ENCODE data around the gene CSTB.

The CSTB gene

GRCh38 chr21:43815107-43815613 is 39.1 kb upstream of the CSTB start:
- no peaks in the 10 kb centered on the region for H3K9me2 ChIP-seq (replicated peaks; ENCODE audit: insufficient read depth, low read length)
- no peaks in the 10 kb centered on the region for H3K27me3 ChIP-seq (replicated peaks; ENCODE audit: insufficient read depth, low read length)
- no peak overlapping the region for H3K27ac ChIP-seq (ENCODE audit: low read length)
- peaks cover 8% of the 10 kb centered on the region; the same call in 1 of the 2 replicates for H3F3A ChIP-seq (ENCODE audit: insufficient read depth, low read length)
- no peaks in the 10 kb centered on the region for H3K9me3 ChIP-seq (replicated peaks; ENCODE audit: insufficient read depth, low read length)
- no peak overlapping the region for H2AFZ ChIP-seq (ENCODE audit: low read length)
- H3K4me1 ChIP-seq (ENCODE audit: low read length) = peaks cover 9% of the 10 kb centered on the region
- H3K4me3 ChIP-seq (ENCODE audit: low read length) = no peak overlapping the region
- no peak overlapping the region for H3K9ac ChIP-seq (ENCODE audit: low read length)
- H3K79me2 ChIP-seq (ENCODE audit: low read length) = no peaks in the 10 kb centered on the region
- no peak for TF ChIP-seq EZH2 (optimal IDR thresholded peaks at IDR 0.05; ENCODE audit: low read depth, low read length)
- TF ChIP-seq EZH2phosphoT487 (IDR thresholded peaks at IDR 0.05; ENCODE audit: low read length) = no peak
- TF ChIP-seq CTCF (IDR thresholded peaks at IDR 0.05; ENCODE audit: low read length) = no peak
- H3K36me3 ChIP-seq (replicated peaks; ENCODE audit: insufficient read depth, low read length) = no peaks in the 10 kb centered on the region
- no peaks in the 10 kb centered on the region for H4K20me1 ChIP-seq (ENCODE audit: insufficient read depth, low read length)
- no peak overlapping the region for H3K4me2 ChIP-seq (ENCODE audit: low read depth, low read length)
- DNase-seq = no peak

DNA sequence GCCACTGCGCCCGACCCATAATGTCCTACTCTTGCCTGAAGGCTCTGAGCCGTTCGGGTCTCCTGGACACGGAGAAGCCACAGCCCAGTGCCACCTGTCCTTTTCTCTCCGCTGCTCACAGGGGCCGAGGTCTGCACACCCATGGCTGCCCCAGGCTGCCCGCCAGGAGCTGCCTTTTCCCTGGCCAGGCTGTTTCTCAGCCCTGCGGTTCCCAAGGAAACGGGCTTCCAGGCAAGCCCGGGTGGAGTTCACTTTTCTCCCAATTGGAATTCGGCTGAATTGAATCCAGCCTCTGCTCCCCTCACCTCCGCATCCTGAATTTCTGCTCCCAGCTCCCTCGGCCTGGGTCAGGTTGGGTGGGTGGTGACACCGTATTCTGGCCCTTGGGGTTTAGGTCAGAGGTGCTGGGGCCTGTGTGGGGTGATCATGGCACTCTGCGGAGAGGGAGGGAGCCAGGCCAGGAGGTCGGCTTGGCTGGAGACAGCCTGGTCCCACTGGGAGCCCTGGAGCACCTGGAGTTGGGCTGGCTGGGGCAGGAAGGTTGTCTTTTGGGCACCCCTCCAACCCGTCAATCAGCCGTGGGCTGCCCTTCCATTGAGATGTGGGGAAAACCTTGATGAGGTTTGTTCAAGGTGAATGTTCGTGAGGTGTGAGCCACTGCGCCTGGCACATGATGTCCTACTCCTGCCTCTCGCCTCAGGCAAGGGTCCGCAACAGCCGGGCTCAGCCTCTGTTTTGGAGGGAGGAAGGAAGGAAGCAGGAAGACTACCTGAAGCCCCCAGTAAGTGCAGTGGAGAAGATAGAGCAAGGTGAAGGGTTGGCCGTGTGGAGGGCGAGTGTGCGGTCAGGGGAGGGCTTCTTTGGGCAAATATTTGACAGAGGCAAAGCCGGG is 38.4 kb upstream of the CSTB start:
- Histone ChIP-seq H3K9ac (ENCODE audit: low read length) (no peak overlapping the region), H3K4me1 (ENCODE audit: low read length) (peaks cover 9% of the 10 kb centered on the region), H3K9me2 (replicated peaks; ENCODE audit: insufficient read depth, low read length) (no peaks in the 10 kb centered on the region), H3K27ac (ENCODE audit: low read length) (no peak overlapping the region), H2AFZ (ENCODE audit: low read length) (no peak overlapping the region), H3K9me3 (replicated peaks; ENCODE audit: insufficient read depth, low read length) (no peaks in the 10 kb centered on the region), H4K20me1 (ENCODE audit: insufficient read depth, low read length) (no peaks in the 10 kb centered on the region), H3F3A (ENCODE audit: insufficient read depth, low read length) (peaks cover 12% of the 10 kb centered on the region; the same call in 1 of the 2 replicates), H3K4me2 (ENCODE audit: low read depth, low read length) (no peak overlapping the region), H3K79me2 (ENCODE audit: low read length) (no peaks in the 10 kb centered on the region), H3K4me3 (ENCODE audit: low read length) (no peak overlapping the region), H3K27me3 (replicated peaks; ENCODE audit: insufficient read depth, low read length) (no peaks in the 10 kb centered on the region), H3K36me3 (replicated peaks; ENCODE audit: insufficient read depth, low read length) (no peaks in the 10 kb centered on the region)
- no peak for DNase-seq
- no peak for TF ChIP-seq EZH2phosphoT487 (IDR thresholded peaks at IDR 0.05; ENCODE audit: low read length)
- no peak for TF ChIP-seq CTCF (IDR thresholded peaks at IDR 0.05; ENCODE audit: low read length)
- TF ChIP-seq EZH2 (optimal IDR thresholded peaks at IDR 0.05; ENCODE audit: low read depth, low read length) = no peak

DNA sequence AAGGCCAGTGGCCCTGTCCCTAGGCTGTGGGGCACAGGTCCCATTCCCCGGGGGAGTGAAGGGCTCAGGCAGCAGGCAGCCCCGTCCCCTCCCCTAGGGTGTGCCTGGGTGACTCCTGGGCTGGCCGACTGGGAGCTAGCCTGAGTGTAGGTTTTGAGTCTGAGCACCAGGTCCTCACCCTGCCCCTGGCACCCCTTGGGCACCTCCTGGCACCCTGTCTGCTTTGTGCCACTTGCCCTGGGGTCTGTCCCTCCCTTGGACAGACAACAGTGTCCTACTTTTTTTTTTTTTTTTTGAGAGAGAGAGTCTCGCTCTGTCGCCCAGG is 37.5 kb upstream of the CSTB start:
- no peaks in the 10 kb centered on the region for H3K79me2 ChIP-seq (ENCODE audit: low read length)
- H3K9me2 ChIP-seq (replicated peaks; ENCODE audit: insufficient read depth, low read length) = no peaks in the 10 kb centered on the region
- TF ChIP-seq EZH2 (optimal IDR thresholded peaks at IDR 0.05; ENCODE audit: low read depth, low read length) (no peak), EZH2phosphoT487 (IDR thresholded peaks at IDR 0.05; ENCODE audit: low read length) (no peak), CTCF (IDR thresholded peaks at IDR 0.05; ENCODE audit: low read length) (no peak)
- H2AFZ ChIP-seq (ENCODE audit: low read length) = no peak overlapping the region
- DNase-seq = no peak
- no peaks in the 10 kb centered on the region for H3K27me3 ChIP-seq (replicated peaks; ENCODE audit: insufficient read depth, low read length)
- peaks cover 13% of the 10 kb centered on the region; the same call in 1 of the 2 replicates for H3F3A ChIP-seq (ENCODE audit: insufficient read depth, low read length)
- H3K4me1 ChIP-seq (ENCODE audit: low read length) = peaks cover 3% of the 10 kb centered on the region
- H3K4me3 ChIP-seq (ENCODE audit: low read length) = no peak overlapping the region
- H3K27ac ChIP-seq (ENCODE audit: low read length) = no peak overlapping the region
- H3K9ac ChIP-seq (ENCODE audit: low read length) = no peak overlapping the region
- H3K36me3 ChIP-seq (replicated peaks; ENCODE audit: insufficient read depth, low read length) = no peaks in the 10 kb centered on the region
- no peaks in the 10 kb centered on the region for H4K20me1 ChIP-seq (ENCODE audit: insufficient read depth, low read length)
- no peaks in the 10 kb centered on the region for H3K9me3 ChIP-seq (replicated peaks; ENCODE audit: insufficient read depth, low read length)
- no peak overlapping the region for H3K4me2 ChIP-seq (ENCODE audit: low read depth, low read length)

Measured in MM.1S (cell line).